HG03039 (cell line): ENCODE measurements around the gene GHR.
"Not testable (repeated sequence)": the region's sequence is repeated elsewhere in the genome, so short reads cannot be mapped to it uniquely, and the experiment has no call there.

Experiments
- ATAC-seq: cut with Tn5 transposase; IDR thresholded peaks from one replicate; pipeline ENCODE4 v1.9.1; 2021; ENCODE audit warnings: mild to moderate bottlenecking, moderate library complexity; ENCODE audit not compliant: unreplicated experiment

The GHR gene

GRCh38 chr5:42564689-42565356 is 141.6 kb downstream of the GHR start:
- no peak for ATAC-seq

- ATAC-seq: no peak
Measured at GRCh38 chr5:42566652-42567295, 143.5 kb downstream of the GHR start.

- ATAC-seq: no peak
Measured at GRCh38 chr5:42569325-42569724, 146.1 kb downstream of the GHR start.

GRCh38 chr5:42569953-42570548 is 146.8 kb downstream of the GHR start:
- ATAC-seq: no peak

GRCh38 chr5:42570966-42571960 is 148.0 kb downstream of the GHR start:
- no peak for ATAC-seq

- no peak for ATAC-seq
Measured at GRCh38 chr5:42572313-42572712, 149.1 kb downstream of the GHR start.

- no peak for ATAC-seq
Measured at GRCh38 chr5:42573386-42573785, 150.1 kb downstream of the GHR start.

- not testable (repeated sequence) for ATAC-seq
Measured at GRCh38 chr5:42575914-42576313, 152.7 kb downstream of the GHR start.

GRCh38 chr5:42578901-42579300 is 155.7 kb downstream of the GHR start:
- ATAC-seq: not testable (repeated sequence)

- no peak for ATAC-seq
Measured at GRCh38 chr5:42579320-42579719, 156.1 kb downstream of the GHR start.

- no peak for ATAC-seq
Measured at GRCh38 chr5:42581845-42582244, 158.6 kb downstream of the GHR start.

- no peak for ATAC-seq
Measured at GRCh38 chr5:42582723-42583122, 159.5 kb downstream of the GHR start.

- ATAC-seq: no peak
Measured at GRCh38 chr5:42583322-42583721, 160.1 kb downstream of the GHR start.

GRCh38 chr5:42586625-42587024 is 163.4 kb downstream of the GHR start:
- no peak for ATAC-seq

GRCh38 chr5:42587096-42587723 is 164.0 kb downstream of the GHR start:
- ATAC-seq: no peak

GRCh38 chr5:42590566-42590965 is 167.3 kb downstream of the GHR start:
- ATAC-seq: no peak

- ATAC-seq: no peak
Measured at GRCh38 chr5:42591015-42591414, 167.8 kb downstream of the GHR start.

GRCh38 chr5:42592401-42593140 is 169.3 kb downstream of the GHR start:
- ATAC-seq: no peak

- ATAC-seq: no peak
Measured at GRCh38 chr5:42593591-42593990, 170.4 kb downstream of the GHR start.

GRCh38 chr5:42595597-42595996 is 172.4 kb downstream of the GHR start:
- ATAC-seq: no peak
